HCT116 (cell line): ENCODE data around the gene ZSCAN21. TPM values are rescaled to one million over a fixed set of nuclear protein-coding genes. Genes with fewer than 3 reads are reported as not detected.
"Not testable (repeated sequence)": the region's sequence is repeated elsewhere in the genome, so short reads cannot be mapped to it uniquely, and the experiment has no call there.

Experiments
- ATAC-seq: fragments of 200-7000 bp; cut with Tn5 transposase; 2 replicates; pipeline ENCODE4 v1.9.1; 2020; ENCODE audit warnings: mild to moderate bottlenecking, moderate library complexity
- BruUV-seq: library from RNA; stranded (reverse); fragments of 400-500 nt; replicated peaks from 2 replicates; lab custom pipeline; 2021; lab: Mats Ljungman, UMichigan
- CTCF ChIA-PET: fragments of 300-600 bp; sonication (Branson Sonifier 250); formaldehyde crosslinking; loops from one replicate; lab custom pipeline; 2021; ENCODE audit warnings: antibody characterized with exemption; lab: Charles Lee
- POLR2A ChIA-PET: fragments of 300-600, 350-600 bp; sonication (Branson Sonifier 250); formaldehyde crosslinking; loops from one replicate; lab custom pipeline; 2021; ENCODE audit warnings: antibody characterized with exemption; lab: Charles Lee
- RAD21 ChIA-PET, 2 experiments: fragments of 300-600 bp; sonication (Branson Sonifier 250); formaldehyde crosslinking; loops; one replicate each; lab custom pipeline; 2023; ENCODE audit warnings: low total read pairs in 2 of 2; ENCODE audit not compliant: uncharacterized antibody in 2 of 2, unreplicated experiment in 2 of 2, low non-redundant PET in 1 of 2; lab: Charles Lee
- DNase-seq: peaks from one replicate; pipeline ENCODE4 v3.0.0-alpha.2; 2010; ENCODE audit warnings: low read depth, low spot score
- H2AFZ ChIP-seq: fragments of 200-600 bp; shearing (Covaris generic), sonication (generic); 2 replicates; pipeline ENCODE4 v1.6.1; 2017; ENCODE audit warnings: low read depth, mixed run types, mixed read lengths, antibody characterized with exemption, low read length; ENCODE audit not compliant: poor library complexity, severe bottlenecking
- H3K27ac ChIP-seq: 2 replicates; pipeline ENCODE4 v1.5.1; 2012; ENCODE audit warnings: low read depth, low read length
- H3K27me3 ChIP-seq: fragments of 200-600 bp; sonication (generic); 2 replicates; pipeline ENCODE4 v1.6.1; 2016; ENCODE audit warnings: mixed run types, low read length, mixed read lengths; ENCODE audit not compliant: insufficient read depth
- H3K36me3 ChIP-seq, 2 experiments: fragments of 200-500 bp in 1 of 2; fragments of 200-600 bp in 1 of 2; sonication (Bioruptor generic) in 1 of 2; sonication (generic) in 1 of 2; 2 replicates each; pipeline versions ENCODE4 v1.5.1 to v1.6.1; 2014 to 2016; ENCODE audit warnings: low read length in 2 of 2, inconsistent platforms in 1 of 2, mixed read lengths in 1 of 2, mixed run types in 1 of 2; ENCODE audit not compliant: insufficient read depth in 2 of 2, control insufficient read depth in 1 of 2
- H3K4me1 ChIP-seq, 2 experiments: fragments of 200-600 bp in 1 of 2; sonication (generic) in 1 of 2; 2 replicates each; pipeline versions ENCODE4 v1.5.1 to v1.6.1; 2012 to 2017; ENCODE audit warnings: low read length in 2 of 2, inconsistent platforms in 1 of 2, mild to moderate bottlenecking in 1 of 2, mixed read lengths in 1 of 2, mixed run types in 1 of 2, moderate library complexity in 1 of 2; ENCODE audit not compliant: insufficient read depth in 2 of 2, control insufficient read depth in 1 of 2
- H3K4me2 ChIP-seq: fragments of 200-600 bp; sonication (generic); 2 replicates; pipeline ENCODE4 v1.6.1; 2017; ENCODE audit warnings: mixed run types, low read length, mixed read lengths
- H3K4me3 ChIP-seq, 2 experiments: fragments of 200-600 bp in 1 of 2; sonication (generic) in 1 of 2; replicated peaks in 1 of 2; 2 replicates each; pipeline ENCODE4 v1.5.1; 2011 to 2016; ENCODE audit warnings: low read length in 2 of 2, control low read depth in 1 of 2, low read depth in 1 of 2, mild to moderate bottlenecking in 1 of 2, mixed read lengths in 1 of 2, mixed run types in 1 of 2
- H3K79me2 ChIP-seq: fragments of 200-600 bp; sonication (generic); 2 replicates; pipeline ENCODE4 v1.6.1; 2017; ENCODE audit warnings: mild to moderate bottlenecking, mixed run types, low read length, moderate library complexity, mixed read lengths; ENCODE audit not compliant: insufficient read depth
- H3K9ac ChIP-seq: fragments of 200-600 bp; sonication (generic); 2 replicates; pipeline ENCODE4 v1.6.1; 2016; ENCODE audit warnings: low read length, mixed read lengths
- H3K9me2 ChIP-seq: fragments of 200-600 bp; sonication (generic), shearing (Covaris generic); 2 replicates; pipeline ENCODE4 v1.6.1; 2017; ENCODE audit warnings: mixed run types, mild to moderate bottlenecking, moderate library complexity; ENCODE audit not compliant: insufficient read depth
- H3K9me3 ChIP-seq, 2 experiments: fragments of 200-500 bp in 1 of 2; fragments of 200-600 bp in 1 of 2; sonication (Bioruptor generic) in 1 of 2; sonication (generic) in 1 of 2; 2 replicates each; pipeline ENCODE4 v1.6.1; 2014 to 2017; ENCODE audit warnings: low read length in 2 of 2, mixed read lengths in 2 of 2, inconsistent platforms in 1 of 2, low read depth in 1 of 2, mild to moderate bottlenecking in 1 of 2, mixed run types in 1 of 2, moderate library complexity in 1 of 2; ENCODE audit not compliant: control insufficient read depth in 1 of 2, insufficient read depth in 1 of 2
- H4K20me1 ChIP-seq: fragments of 200-600 bp; sonication (generic), shearing (Covaris generic); 2 replicates; pipeline ENCODE4 v1.6.1; 2017; ENCODE audit warnings: mixed run types, mild to moderate bottlenecking, moderate library complexity; ENCODE audit not compliant: insufficient read depth
- EZH2 ChIP-seq: fragments of 200-600 bp; sonication (generic); IDR thresholded peaks from 2 replicates; pipeline ENCODE4 v1.6.1; 2017; ENCODE audit warnings: antibody characterized with exemption, mixed run types
- intact Hi-C: fragments of 100-400 bp; cut with micrococcal nuclease; formaldehyde crosslinking; loops from 2 replicates; pipeline ENCODE4 v1.10.0; 2022
- total RNA-seq: library from RNA; stranded (reverse); gene quantifications from one replicate; pipeline ENCODE4 v1.2.1, GENCODE V29; 2021; ENCODE audit not compliant: unreplicated experiment

The ZSCAN21 gene
- total RNA-seq, 1 experiment from 2014 or later = 10.3 TPM

DNA sequence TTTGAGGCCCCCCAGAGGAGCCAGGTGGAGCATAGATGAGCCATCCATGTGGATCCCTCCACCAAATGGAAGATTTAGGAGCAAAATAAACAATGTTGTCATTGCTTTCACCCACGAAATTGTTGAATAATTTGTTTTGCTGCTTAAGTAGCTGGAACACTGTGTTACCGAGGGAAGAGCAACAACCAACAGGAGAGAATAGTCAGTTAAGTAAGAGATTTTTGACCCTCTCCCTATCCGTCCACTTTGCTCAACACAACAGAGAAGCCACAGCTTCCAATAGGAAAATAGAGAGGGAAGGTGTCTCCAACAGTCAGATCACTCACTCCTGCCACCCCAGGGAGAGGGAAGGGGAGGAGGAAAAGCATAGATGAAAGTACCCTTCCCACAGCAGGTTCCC, 38.1 kb upstream of the ZSCAN21 start:
- no peak overlapping the region for H3K4me2 ChIP-seq
- no peak overlapping the region for H3K9ac ChIP-seq
- peaks cover 3 to 32% of the 10 kb centered on the region in 2 experiments; a peak in 3 of 4 replicates for H3K4me1 ChIP-seq
- ChIA-PET POLR2A (no interaction called here), RAD21 (no interaction called here), CTCF (no interaction called here)
- TF ChIP-seq EZH2 = no peak
- no peaks in the 10 kb centered on the region for H4K20me1 ChIP-seq
- no peaks in the 10 kb centered on the region for H3K9me2 ChIP-seq
- no peak overlapping the region for H3K4me3 ChIP-seq
- no peaks in the 10 kb centered on the region for H3K36me3 ChIP-seq
- no peaks in the 10 kb centered on the region for H3K9me3 ChIP-seq
- no peak overlapping the region for H3K27ac ChIP-seq
- no peak for DNase-seq
- intact Hi-C loops = no loop called here
- H3K79me2 ChIP-seq = peaks cover 9% of the 10 kb centered on the region
- no peak for ATAC-seq
- no TSS peak for BruUV-seq
- no peak overlapping the region for H2AFZ ChIP-seq
- no peaks in the 10 kb centered on the region for H3K27me3 ChIP-seq

DNA sequence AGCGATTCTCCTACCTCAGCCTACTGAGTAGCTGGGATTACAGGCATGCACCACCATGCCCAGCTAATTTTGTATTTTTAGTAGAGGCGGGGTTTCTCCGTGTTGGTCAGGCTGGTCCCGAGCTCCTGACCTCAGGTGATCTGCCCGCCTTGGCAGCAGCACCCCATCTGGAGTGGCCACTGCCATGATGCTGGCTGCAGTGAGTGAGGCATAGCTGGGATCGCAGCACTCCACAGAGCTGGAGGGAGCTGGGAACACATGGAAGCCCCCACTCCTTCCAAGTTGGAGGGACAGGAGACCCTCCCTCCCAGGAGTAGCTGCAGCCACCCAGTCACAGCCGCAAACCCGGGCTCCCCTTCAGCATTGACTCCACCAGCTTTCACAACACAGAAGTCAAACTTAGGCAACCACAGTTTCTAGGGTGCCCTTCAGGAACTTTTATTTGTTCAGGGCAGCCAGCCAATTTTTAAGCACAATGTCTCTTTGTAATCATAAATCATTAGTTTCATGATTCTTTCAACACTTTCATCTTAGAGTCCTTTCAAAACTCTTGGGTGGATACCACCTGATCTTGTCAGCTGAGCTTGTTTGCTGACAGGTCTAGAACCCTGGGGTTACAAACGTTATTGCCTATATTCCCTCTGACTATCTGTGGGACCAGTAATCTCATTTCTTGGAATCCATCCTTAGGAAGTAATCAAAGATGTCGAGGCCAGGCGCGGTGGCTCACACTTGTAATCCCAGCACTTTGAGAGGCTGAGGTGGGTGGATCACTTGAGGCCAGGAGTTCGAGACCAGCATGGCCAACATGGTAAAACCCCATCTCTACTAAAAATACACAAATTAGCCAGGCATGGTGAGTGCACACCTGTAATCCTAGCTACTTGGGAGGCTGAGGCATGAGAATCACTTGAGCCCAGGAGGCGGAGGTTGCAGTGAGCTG, 36.9 kb upstream of the ZSCAN21 start:
- BruUV-seq, H3K9ac ChIP-seq, DNase-seq, H2AFZ ChIP-seq, H3K9me3 ChIP-seq, H4K20me1 ChIP-seq, H3K9me2 ChIP-seq, H3K36me3 ChIP-seq, H3K4me3 ChIP-seq, H3K27ac ChIP-seq, CTCF ChIA-PET, ATAC-seq, H3K27me3 ChIP-seq, intact Hi-C loops, RAD21 ChIA-PET: not testable (repeated sequence)
- POLR2A ChIA-PET = interaction anchor here (0.6 kb wide), 1 partner anchor 113 kb away, joined by 3 read pairs; no protein-coding TSS in a partner anchor
- peaks cover 21% of the 10 kb centered on the region for H3K79me2 ChIP-seq
- peak overlapping the region; percentile 34; the same call in 1 of the 2 replicates for H3K4me2 ChIP-seq
- H3K4me1 ChIP-seq = peaks cover 8 to 37% of the 10 kb centered on the region in 2 experiments; a peak in 3 of 4 replicates
